IMR-90 (cell line): ENCODE data around the gene KLHDC3. TPM values are rescaled to one million over a fixed set of nuclear protein-coding genes. Genes with fewer than 3 reads are reported as not detected.

Source experiments
- ATAC-seq: fragments of 200-7000 bp; cut with Tn5 transposase; 2 replicates; pipeline ENCODE4 v1.9.1; 2020; ENCODE audit warnings: low read depth, mild to moderate bottlenecking, moderate library complexity
- BruUV-seq: library from RNA; stranded (reverse); fragments of 400-500 nt; replicated peaks from 2 replicates; lab custom pipeline; 2021; lab: Mats Ljungman, UMichigan
- CTCF ChIA-PET: fragments of 300-600 bp; formaldehyde crosslinking; extraction: SDS; loops from one replicate; lab custom pipeline; 2021; ENCODE audit warnings: antibody characterized with exemption; lab: Yijun Ruan, JAX
- POLR2A ChIA-PET: fragments of 300-600 bp; sonication (Branson Sonifier 250); formaldehyde crosslinking; loops from one replicate; lab custom pipeline; 2022; ENCODE audit warnings: antibody characterized with exemption; ENCODE audit not compliant: unreplicated experiment; lab: Charles Lee
- DNase-seq: peaks from one replicate; pipeline ENCODE4 v3.0.0; 2013
- H2AFZ ChIP-seq: replicated peaks from 2 replicates; pipeline ENCODE3; 2013; ENCODE audit warnings: low read length, mild to moderate bottlenecking; ENCODE audit not compliant: poor library complexity
- H2AK5ac ChIP-seq: 2 replicates; pipeline ENCODE4 v1.6.1; 2013; ENCODE audit warnings: low read depth, low read length, inconsistent platforms
- H2AK9ac ChIP-seq: replicated peaks from 2 replicates; pipeline ENCODE3; 2013; ENCODE audit warnings: mild to moderate bottlenecking, low read depth, low read length, moderate library complexity; ENCODE audit not compliant: poor library complexity
- H2BK120ac ChIP-seq: 2 replicates; pipeline ENCODE4 v1.6.1; 2013; ENCODE audit warnings: low read depth, low read length, inconsistent platforms
- H2BK15ac ChIP-seq: 3 replicates; pipeline ENCODE4 v1.6.1; 2013; ENCODE audit warnings: low read depth, low read length, inconsistent platforms
- H2BK20ac ChIP-seq: 2 replicates; pipeline ENCODE4 v1.6.1; 2013; ENCODE audit warnings: low read depth, mild to moderate bottlenecking, inconsistent platforms, low read length, moderate library complexity
- H2BK5ac ChIP-seq: 2 replicates; pipeline ENCODE4 v1.6.1; 2013; ENCODE audit warnings: mild to moderate bottlenecking, low read depth, low read length, inconsistent platforms; ENCODE audit not compliant: poor library complexity, severe bottlenecking
- H3K14ac ChIP-seq: replicated peaks from 2 replicates; pipeline ENCODE4 v1.6.1; 2013; ENCODE audit warnings: low read depth, low read length, inconsistent platforms
- H3K18ac ChIP-seq: 2 replicates; pipeline ENCODE4 v1.6.1; 2013; ENCODE audit warnings: low read depth, low read length, control low read depth
- H3K23ac ChIP-seq: 2 replicates; pipeline ENCODE4 v1.6.1; 2013; ENCODE audit warnings: low read depth, low read length, inconsistent platforms
- H3K27ac ChIP-seq: 2 replicates; pipeline ENCODE4 v1.5.1; 2013; ENCODE audit warnings: mild to moderate bottlenecking, control low read depth, low read length; ENCODE audit not compliant: insufficient read depth
- H3K27me3 ChIP-seq: 2 replicates; pipeline ENCODE4 v1.6.1; 2013; ENCODE audit warnings: low read length; ENCODE audit not compliant: control insufficient read depth, insufficient read depth
- H3K36me3 ChIP-seq: 2 replicates; pipeline ENCODE4 v1.6.1; 2013; ENCODE audit warnings: low read length, mixed read lengths; ENCODE audit not compliant: control insufficient read depth, insufficient read depth
- H3K4ac ChIP-seq: 2 replicates; pipeline ENCODE4 v1.6.1; 2013; ENCODE audit warnings: low read depth, low read length, inconsistent platforms
- H3K4me1 ChIP-seq: 2 replicates; pipeline ENCODE4 v1.6.1; 2013; ENCODE audit warnings: low read length, mixed read lengths; ENCODE audit not compliant: control insufficient read depth, insufficient read depth
- H3K4me2 ChIP-seq: 2 replicates; pipeline ENCODE4 v1.6.1; 2013; ENCODE audit warnings: low read depth, mild to moderate bottlenecking, control low read depth, low read length, moderate library complexity
- H3K4me3 ChIP-seq: 2 replicates; pipeline ENCODE4 v1.5.1; 2013; ENCODE audit warnings: low read depth, mild to moderate bottlenecking, control low read depth, low read length, moderate library complexity; ENCODE audit not compliant: insufficient read depth
- H3K56ac ChIP-seq: 2 replicates; pipeline ENCODE4 v1.6.1; 2013; ENCODE audit warnings: low read length, inconsistent platforms; ENCODE audit not compliant: insufficient read depth; ENCODE audit errors: extremely low read depth
- H3K79me1 ChIP-seq, 2 experiments: 2 replicates each; pipeline ENCODE4 v1.6.1; 2013; ENCODE audit warnings: low read length in 2 of 2, inconsistent platforms in 1 of 2, low read depth in 1 of 2
- H3K9ac ChIP-seq: 2 replicates; pipeline ENCODE4 v1.6.1; 2013; ENCODE audit warnings: low read depth, low read length, control low read depth
- H3K9me1 ChIP-seq: 2 replicates; pipeline ENCODE4 v1.6.1; 2013; ENCODE audit warnings: low read length, inconsistent platforms; ENCODE audit not compliant: insufficient read depth
- H3K9me3 ChIP-seq: 2 replicates; pipeline ENCODE4 v1.6.1; 2013; ENCODE audit warnings: low read length; ENCODE audit not compliant: control insufficient read depth, insufficient read depth
- H4K20me1 ChIP-seq: 2 replicates; pipeline ENCODE4 v1.6.1; 2013; ENCODE audit warnings: low read length, inconsistent platforms; ENCODE audit not compliant: insufficient read depth
- H4K5ac ChIP-seq: 2 replicates; pipeline ENCODE4 v1.6.1; 2013; ENCODE audit warnings: mild to moderate bottlenecking, low read depth, low read length, control low read depth
- H4K8ac ChIP-seq, 2 experiments: 2 replicates each; pipeline ENCODE4 v1.6.1; 2013; ENCODE audit warnings: low read depth in 2 of 2, low read length in 2 of 2, control low read depth in 1 of 2, inconsistent platforms in 1 of 2
- H4K91ac ChIP-seq: 2 replicates; pipeline ENCODE4 v1.6.1; 2013; ENCODE audit warnings: low read depth, low read length, inconsistent platforms; ENCODE audit not compliant: insufficient read depth
- BHLHE40 ChIP-seq: fragments of 150-350 bp; IDR thresholded peaks from 2 replicates; pipeline ENCODE4 v1.6.1; 2016; ENCODE audit warnings: mild to moderate bottlenecking, low read depth, low read length
- CEBPB ChIP-seq: IDR thresholded peaks from 2 replicates; pipeline ENCODE4 v1.6.1; 2012; ENCODE audit warnings: low read depth, low read length, improper control_type of control experiment
- MAFK ChIP-seq: IDR thresholded peaks from 2 replicates; pipeline ENCODE4 v1.6.1; 2012; ENCODE audit warnings: low read depth, low read length, improper control_type of control experiment
- MAZ ChIP-seq: IDR thresholded peaks from 2 replicates; pipeline ENCODE4 v1.6.1; 2012; ENCODE audit warnings: low read depth, mild to moderate bottlenecking, low read length, improper control_type of control experiment, moderate library complexity, borderline replicate concordance
- MXI1 ChIP-seq: IDR thresholded peaks from 2 replicates; pipeline ENCODE4 v1.6.1; 2012; ENCODE audit warnings: low read depth, mild to moderate bottlenecking, low read length, moderate library complexity, borderline replicate concordance
- POLR2A ChIP-seq: IDR thresholded peaks from 2 replicates; pipeline ENCODE4 v1.6.1; 2012; ENCODE audit warnings: mild to moderate bottlenecking, low read depth, low read length
- WGBS, 2 experiments: methylation state at CpG; one replicate each; pipeline versions ENCODE4 v1.1.5 to v1.1.7; 2013; ENCODE audit warnings: missing lambda C conversion rate in 2 of 2; ENCODE audit not compliant: insufficient read length in 1 of 2; ENCODE audit errors: extremely low coverage in 2 of 2; 5-methylcytosine and 5-hydroxymethylcytosine counted together
- dilution Hi-C: fragments of 300-500 bp; cut with HindIII; formaldehyde crosslinking; loops from one replicate; pipeline ENCODE4 v1.14.3; 2018; ENCODE audit warnings: low sequenced_read_pairs; ENCODE audit not compliant: unreplicated experiment
- in situ Hi-C: fragments of 300-500 bp; cut with MboI; formaldehyde crosslinking; loops from 3 replicates; pipeline ENCODE4 v1.14.3; 2019; ENCODE audit warnings: low sequenced_read_pairs, inconsistent platforms, mixed read lengths
- intact Hi-C: fragments of 100-400 bp; cut with micrococcal nuclease; formaldehyde crosslinking; loops from 2 replicates; pipeline ENCODE4 v1.10.0; 2022
- polyA plus RNA-seq, 3 experiments: library from polyadenylated mRNA; depleted of rRNA; stranded (reverse); fragments of >200 nt; gene quantifications; 2 replicates each; pipeline ENCODE4 v1.2.3, GENCODE V29; 2012; ENCODE audit warnings: low replicate concordance in 1 of 3
- total RNA-seq: library from RNA; depleted of rRNA; stranded (reverse); fragments of >200 nt; gene quantifications from 2 replicates; pipeline ENCODE4 v1.2.3, GENCODE V29; 2012

Gene KLHDC3
- total and polyA plus RNA-seq, 2 of the 4 experiments (the other 2 are of a cell fraction): 57.1 to 76.0 TPM

DNA sequence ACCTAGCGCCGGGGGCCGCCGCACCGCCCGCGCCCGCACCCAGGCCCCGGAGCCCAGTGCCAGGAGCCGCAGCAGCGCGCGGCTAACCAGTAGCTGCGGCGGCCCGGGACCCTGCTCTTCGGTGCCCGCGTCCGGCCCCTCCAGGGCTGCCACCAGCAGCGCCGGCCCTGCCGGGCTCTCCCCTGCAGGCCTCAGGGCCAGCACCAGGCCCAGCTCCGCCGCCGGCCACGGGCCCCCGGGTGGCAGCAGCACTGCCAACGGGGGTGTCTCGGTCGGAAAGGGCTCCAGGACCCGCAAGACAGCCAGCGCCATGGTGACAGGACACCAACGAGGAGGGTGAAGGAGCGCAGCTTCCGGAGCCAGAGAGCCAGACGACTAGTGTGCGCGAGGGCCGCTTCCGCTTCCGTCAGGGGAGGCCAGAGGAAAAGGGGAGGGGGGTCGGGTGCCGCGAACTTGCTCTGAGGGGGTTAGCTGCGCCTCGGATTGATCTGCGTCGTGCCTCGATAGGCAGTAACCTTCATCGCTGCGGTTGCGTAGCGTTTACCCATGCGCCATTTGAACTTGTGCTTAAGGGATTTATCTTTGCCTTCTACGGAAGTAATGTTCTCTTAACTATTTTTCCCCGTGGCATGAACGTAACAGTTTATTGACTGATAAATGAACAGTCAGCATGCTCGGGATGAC, 35.1 kb upstream of the KLHDC3 start, which contains the start of gene PEX6:
Gene PEX6, minus strand, starts transcription at position 343 of the 684 bp plus-strand sequence. Its CDS starts 31 bp downstream, at position 312.
- ChIA-PET CTCF (no interaction called here), POLR2A (no interaction called here)
- Histone ChIP-seq H4K8ac (peak within 1 kb of the TSS; percentile 82 to 99), H2BK5ac (peak within 1 kb of the TSS; percentile 75), H3K36me3 (peaks cover 5% of the 10 kb centered on the region; the same call in 1 of the 2 replicates), H3K4me3 (peak within 1 kb of the TSS; percentile 68), H3K4me2 (peak within 1 kb of the TSS; percentile 92), H2BK120ac (peak within 1 kb of the TSS; percentile 50), H3K23ac (peak within 1 kb of the TSS; percentile 93), H2AFZ (peak within 1 kb of the TSS; percentile 94), H2BK20ac (peak within 1 kb of the TSS; percentile 51), H3K79me1 (peaks cover 9 to 42% of the 10 kb centered on the region in 2 experiments), H3K4ac (peak within 1 kb of the TSS; percentile 92), H4K5ac (peak within 1 kb of the TSS; percentile 50), H3K9me1 (peaks cover 12% of the 10 kb centered on the region), H4K20me1 (peaks cover 8% of the 10 kb centered on the region; the same call in 1 of the 2 replicates), H3K18ac (peak within 1 kb of the TSS; percentile 39), H3K27me3 (no peaks in the 10 kb centered on the region), H3K9ac (peak within 1 kb of the TSS; percentile 95), H3K4me1 (peaks cover 5% of the 10 kb centered on the region), H3K9me3 (no peaks in the 10 kb centered on the region), H2BK15ac (peak within 1 kb of the TSS; percentile 33; the same call in 1 of the 3 replicates), H2AK9ac (peak within 1 kb of the TSS; percentile 99), H2AK5ac (peak within 1 kb of the TSS; percentile 93), H3K14ac (peak within 1 kb of the TSS; percentile 94), H3K56ac (peak within 1 kb of the TSS; percentile 89), H3K27ac (peak within 1 kb of the TSS; percentile 83), H4K91ac (peak within 1 kb of the TSS; percentile 85)
- WGBS, 2 experiments: 0% methylated on average over 56 of the region's 59 CpGs; no CpG with 5 or more reads in 1 of the 2 experiments
- peak; percentile 93 for ATAC-seq
- dilution Hi-C loops (no loop called here), intact Hi-C loops (loop anchor here (2.0 to 5.0 kb wide), 2 partner anchors 50 to 77 kb away; partner anchors contain the start of gene CNPY3), in situ Hi-C loops (loop anchor here (5.0 kb wide), 1 partner anchor 47 kb away; no protein-coding TSS in a partner anchor)
- TF ChIP-seq MAFK (no peak), POLR2A (peak; percentile 83), MXI1 (peak; percentile 64; the same call in 1 of the 2 replicates), BHLHE40 (no peak), CEBPB (no peak), MAZ (peak; percentile 62; the same call in 1 of the 2 replicates)
- peak; percentile 80 for DNase-seq
- no TSS peak for BruUV-seq
